OCI-LY3 (cell line): ENCODE results near the gene NANS.
"Not testable (repeated sequence)": the region's sequence is repeated elsewhere in the genome, so short reads cannot be mapped to it uniquely, and the experiment has no call there.

ENCODE experiments used
- H2AFZ ChIP-seq: fragments of 200-600, 300-600 bp; shearing (Covaris generic); 2 replicates; pipeline ENCODE4 v1.6.0; 2014; ENCODE audit warnings: antibody characterized with exemption, low read depth, low read length
- H3K27ac ChIP-seq: fragments of 200-600, 300-600 bp; sonication (generic); 2 replicates; pipeline ENCODE4 v1.5.1; 2014; ENCODE audit warnings: mild to moderate bottlenecking, low read length, moderate library complexity, mixed read lengths
- H3K27me3 ChIP-seq: fragments of 200-600, 300-600 bp; sonication (generic); 2 replicates; pipeline ENCODE4 v1.6.1; 2014; ENCODE audit warnings: low read depth, low read length, mixed read lengths
- H3K36me3 ChIP-seq: fragments of 200-600, 300-600 bp; sonication (generic); replicated peaks from 2 replicates; pipeline ENCODE3; 2014; ENCODE audit warnings: low read depth, low read length, mixed read lengths
- H3K4me1 ChIP-seq: fragments of 300-600, 200-600 bp; sonication (generic); 2 replicates; pipeline ENCODE4 v1.6.1; 2014; ENCODE audit warnings: low read length, mixed read lengths
- H3K4me2 ChIP-seq: fragments of 200-600, 300-600 bp; sonication (generic); 2 replicates; pipeline ENCODE4 v1.6.1; 2014; ENCODE audit warnings: low read length, mixed read lengths
- H3K4me3 ChIP-seq: fragments of 300-600, 200-600 bp; sonication (generic); 2 replicates; pipeline ENCODE4 v1.5.1; 2014; ENCODE audit warnings: antibody characterized with exemption, mild to moderate bottlenecking, low read length, moderate library complexity
- H3K79me2 ChIP-seq: fragments of 300-600, 200-600 bp; shearing (Covaris generic); 2 replicates; pipeline ENCODE4 v1.6.1; 2014; ENCODE audit warnings: mild to moderate bottlenecking, low read length, mixed read lengths
- H3K9ac ChIP-seq: fragments of 300-600, 200-600 bp; shearing (Covaris generic); 2 replicates; pipeline ENCODE4 v1.6.0; 2014; ENCODE audit warnings: mild to moderate bottlenecking, low read length, moderate library complexity
- H3K9me3 ChIP-seq: fragments of 200-600, 300-600 bp; shearing (Covaris generic); 2 replicates; pipeline ENCODE4 v1.6.1; 2014; ENCODE audit warnings: low read length, mixed read lengths; ENCODE audit not compliant: insufficient read depth
- H4K20me1 ChIP-seq: fragments of 200-600, 300-600 bp; sonication (generic); 2 replicates; pipeline ENCODE4 v1.6.1; 2016; ENCODE audit warnings: low read length, mixed read lengths; ENCODE audit not compliant: insufficient read depth
- EZH2phosphoT487 ChIP-seq: fragments of 200-600 bp; shearing (Covaris generic); IDR thresholded peaks from 2 replicates; pipeline ENCODE4 v1.6.1; 2018; ENCODE audit warnings: antibody characterized with exemption, mixed run types, low read depth
- TF ChIP-seq, protein P1 (sequence below): fragments of 200-600, 300-600 bp; sonication (generic); IDR thresholded peaks from 2 replicates; pipeline ENCODE4 v1.5.1; 2014; ENCODE audit warnings: antibody characterized with exemption, low read length, low read depth

The NANS gene

DNA sequence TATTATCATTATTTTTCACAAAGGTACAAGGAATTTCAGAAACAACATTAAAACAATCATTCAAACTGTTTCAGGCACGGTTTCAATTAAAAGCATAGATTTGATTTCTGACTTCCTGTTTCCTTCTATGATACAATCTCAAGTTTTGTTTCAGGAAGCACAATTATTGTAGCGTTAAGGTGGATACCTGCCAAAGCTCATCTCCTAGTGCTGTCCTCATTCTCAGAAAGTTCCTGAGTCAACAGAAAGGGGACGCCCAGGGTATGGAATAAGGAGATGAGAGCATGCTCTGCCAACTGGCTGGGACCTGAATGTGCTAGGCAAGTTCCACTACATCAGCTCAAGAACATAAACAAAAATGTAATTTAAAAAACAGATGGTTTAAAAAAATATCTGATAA is 64.5 kb downstream of the NANS start:
- no peak overlapping the region for H3K27ac ChIP-seq
- no peak for TF ChIP-seq EZH2phosphoT487
- TF ChIP-seq, protein P1, sequence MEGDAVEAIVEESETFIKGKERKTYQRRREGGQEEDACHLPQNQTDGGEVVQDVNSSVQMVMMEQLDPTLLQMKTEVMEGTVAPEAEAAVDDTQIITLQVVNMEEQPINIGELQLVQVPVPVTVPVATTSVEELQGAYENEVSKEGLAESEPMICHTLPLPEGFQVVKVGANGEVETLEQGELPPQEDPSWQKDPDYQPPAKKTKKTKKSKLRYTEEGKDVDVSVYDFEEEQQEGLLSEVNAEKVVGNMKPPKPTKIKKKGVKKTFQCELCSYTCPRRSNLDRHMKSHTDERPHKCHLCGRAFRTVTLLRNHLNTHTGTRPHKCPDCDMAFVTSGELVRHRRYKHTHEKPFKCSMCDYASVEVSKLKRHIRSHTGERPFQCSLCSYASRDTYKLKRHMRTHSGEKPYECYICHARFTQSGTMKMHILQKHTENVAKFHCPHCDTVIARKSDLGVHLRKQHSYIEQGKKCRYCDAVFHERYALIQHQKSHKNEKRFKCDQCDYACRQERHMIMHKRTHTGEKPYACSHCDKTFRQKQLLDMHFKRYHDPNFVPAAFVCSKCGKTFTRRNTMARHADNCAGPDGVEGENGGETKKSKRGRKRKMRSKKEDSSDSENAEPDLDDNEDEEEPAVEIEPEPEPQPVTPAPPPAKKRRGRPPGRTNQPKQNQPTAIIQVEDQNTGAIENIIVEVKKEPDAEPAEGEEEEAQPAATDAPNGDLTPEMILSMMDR: no peak

DNA sequence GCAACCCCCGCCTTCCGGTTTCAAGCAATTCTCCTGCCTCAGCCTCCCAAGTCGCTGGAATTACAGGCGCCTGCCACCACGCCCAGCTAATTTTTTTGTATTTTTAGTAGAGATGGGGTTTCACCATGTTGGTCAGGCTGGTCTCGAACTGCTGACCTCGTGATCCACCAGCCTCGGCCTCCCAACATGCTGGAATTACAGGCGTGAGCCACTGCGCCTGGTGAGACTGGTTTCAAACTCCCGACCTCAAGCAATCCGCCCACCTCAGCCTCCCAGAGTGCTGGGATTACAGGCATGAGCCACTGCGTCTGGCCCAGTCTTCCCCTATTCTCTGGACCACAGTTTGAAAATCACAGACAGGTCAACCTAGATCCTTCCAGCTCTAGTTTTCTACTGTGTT is 67.6 kb downstream of the NANS start:
- not testable (repeated sequence) for H3K27ac ChIP-seq, H3K27me3 ChIP-seq, H2AFZ ChIP-seq, H3K4me2 ChIP-seq, H4K20me1 ChIP-seq, H3K9ac ChIP-seq, H3K9me3 ChIP-seq, H3K79me2 ChIP-seq, H3K4me3 ChIP-seq, H3K36me3 ChIP-seq
- peaks cover 17% of the 10 kb centered on the region for H3K4me1 ChIP-seq

More for the DNA sequence above, 64.5 kb downstream of the NANS start:
- H3K36me3 ChIP-seq: no peaks in the 10 kb centered on the region
- no peak overlapping the region for H3K9ac ChIP-seq
- no peaks in the 10 kb centered on the region for H3K9me3 ChIP-seq
- H2AFZ ChIP-seq: no peak overlapping the region
- H4K20me1 ChIP-seq: no peaks in the 10 kb centered on the region
- H3K4me3 ChIP-seq: no peak overlapping the region
- no peaks in the 10 kb centered on the region for H3K27me3 ChIP-seq
- peaks cover 14% of the 10 kb centered on the region; the same call in 1 of the 2 replicates for H3K4me1 ChIP-seq
- H3K79me2 ChIP-seq: no peaks in the 10 kb centered on the region
- H3K4me2 ChIP-seq: no peak overlapping the region

DNA sequence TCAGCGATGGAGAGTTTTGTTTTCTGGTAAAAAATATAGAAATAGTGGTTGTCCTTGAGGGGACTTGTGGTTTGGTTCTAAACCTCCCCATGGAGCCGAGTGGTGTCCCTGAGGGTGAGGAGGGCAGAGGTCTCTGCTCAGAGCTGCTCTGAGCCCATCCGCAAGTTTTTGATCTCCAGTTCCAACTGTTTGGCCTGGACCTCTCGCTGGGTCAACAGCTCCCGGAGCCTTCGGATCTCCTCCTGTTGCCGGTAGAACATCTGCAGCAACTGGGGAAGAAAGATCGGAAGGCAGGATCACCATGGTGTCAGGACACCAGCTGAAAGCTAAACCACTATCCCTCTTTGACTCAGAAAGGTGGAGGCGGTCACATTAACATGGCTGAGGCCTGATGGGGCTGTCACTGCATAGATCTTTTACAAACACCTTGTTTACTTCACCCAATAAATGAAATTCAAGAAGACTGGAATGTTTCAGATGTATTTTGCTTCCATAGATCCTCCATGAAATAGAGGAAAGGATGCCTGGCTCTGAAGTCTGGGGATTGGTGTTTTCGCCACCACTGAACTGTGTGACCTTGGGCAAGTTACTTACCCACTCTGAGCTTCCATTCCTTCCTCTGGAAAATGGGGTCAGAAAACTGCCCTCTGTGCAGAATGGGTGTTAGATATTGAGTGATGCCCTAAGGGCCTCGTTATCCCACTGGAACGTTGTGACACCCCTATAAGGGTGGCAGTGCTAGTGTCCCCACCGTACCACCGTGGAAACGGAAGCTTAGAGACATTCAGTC is 68.3 kb downstream of the NANS start:
- H3K9me3 ChIP-seq: no peaks in the 10 kb centered on the region
- no peak overlapping the region for H3K9ac ChIP-seq

DNA sequence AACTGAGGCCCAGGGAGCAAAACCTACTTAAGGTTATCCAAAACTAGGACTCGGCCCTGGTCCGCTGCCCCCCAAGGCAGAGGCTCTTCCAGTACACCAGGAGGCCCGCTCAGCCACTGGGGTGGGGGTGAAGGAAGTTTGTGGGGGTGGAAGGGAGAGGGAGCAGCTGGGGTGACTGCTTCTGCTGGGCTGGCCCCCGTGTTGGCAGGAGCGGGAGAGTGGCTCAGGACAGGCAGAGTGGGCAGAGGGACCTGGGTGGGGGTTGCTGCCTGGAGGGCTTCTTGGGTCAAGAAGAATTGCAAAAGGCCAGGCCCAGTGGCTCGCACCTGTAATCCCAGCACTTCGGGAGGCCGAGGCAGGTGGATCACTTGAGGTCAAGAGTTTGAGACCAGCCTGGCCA is 70.7 kb downstream of the NANS start:
- Histone ChIP-seq H4K20me1 (no peaks in the 10 kb centered on the region), H3K27ac (no peak overlapping the region), H3K4me2 (no peak overlapping the region), H2AFZ (no peak overlapping the region), H3K9me3 (no peaks in the 10 kb centered on the region), H3K9ac (no peak overlapping the region), H3K79me2 (no peaks in the 10 kb centered on the region), H3K4me3 (no peak overlapping the region), H3K36me3 (no peaks in the 10 kb centered on the region), H3K27me3 (no peaks in the 10 kb centered on the region), H3K4me1 (peaks cover 17% of the 10 kb centered on the region)
- TF ChIP-seq, protein P1: no peak
- no peak for TF ChIP-seq EZH2phosphoT487

More for the DNA sequence above, 68.3 kb downstream of the NANS start:
- no peaks in the 10 kb centered on the region for H3K36me3 ChIP-seq
- H3K79me2 ChIP-seq: no peaks in the 10 kb centered on the region
- peaks cover 22% of the 10 kb centered on the region for H3K4me1 ChIP-seq
- no peak overlapping the region for H3K27ac ChIP-seq
- H2AFZ ChIP-seq: no peak overlapping the region
- no peak overlapping the region for H3K4me3 ChIP-seq
- H3K4me2 ChIP-seq: no peak overlapping the region
- H4K20me1 ChIP-seq: no peaks in the 10 kb centered on the region
- no peaks in the 10 kb centered on the region for H3K27me3 ChIP-seq
- TF ChIP-seq, protein P1: no peak
- no peak for TF ChIP-seq EZH2phosphoT487
